K562 (cell line): Measurements from ENCODE around the gene SLIRP. TPM values are rescaled to one million over a fixed set of nuclear protein-coding genes. Genes with fewer than 3 reads are reported as not detected.

ENCODE experiments used
- ADNP ChIP-seq: fragments of 200-800 bp; sonication (Bioruptor generic); IDR thresholded peaks from 2 replicates; pipeline ENCODE4 v1.6.1; 2016; ENCODE audit warnings: missing genetic modification characterization, missing compliant biosample characterization
- ARHGAP35 ChIP-seq: fragments of 450-650 bp; IDR thresholded peaks from 2 replicates; pipeline ENCODE4 v1.6.1; 2018; ENCODE audit not compliant: partially characterized antibody
- ARID1B ChIP-seq: fragments of 450-650 bp; IDR thresholded peaks from 2 replicates; pipeline ENCODE4 v1.6.1; 2016; ENCODE audit warnings: antibody characterized with exemption, mild to moderate bottlenecking, inconsistent platforms
- ATF2 ChIP-seq: sonication (generic); formaldehyde crosslinking; IDR thresholded peaks from 2 replicates; pipeline ENCODE4 v1.8.1; 2022; ENCODE audit warnings: missing genetic modification reagents
- BCL6 ChIP-seq: fragments of 250-450 bp; sonication (Bioruptor Pico); IDR thresholded peaks from 2 replicates; pipeline ENCODE4 v1.4.0; 2020
- BMI1 ChIP-seq: fragments of 150-350 bp; IDR thresholded peaks from 2 replicates; pipeline ENCODE4 v1.6.1; 2014; ENCODE audit warnings: low read length
- CC2D1A ChIP-seq: fragments of 450-650 bp; IDR thresholded peaks from 2 replicates; pipeline ENCODE4 v1.6.1; 2017; ENCODE audit warnings: mild to moderate bottlenecking
- CREB5 ChIP-seq: fragments of 250-450 bp; sonication (Bioruptor Pico); IDR thresholded peaks from 2 replicates; pipeline ENCODE4 v1.5.0; 2020; ENCODE audit warnings: mild to moderate bottlenecking
- CREM ChIP-seq: IDR thresholded peaks from 2 replicates; pipeline ENCODE4 v1.6.1; 2014; ENCODE audit warnings: antibody characterized with exemption, low read depth
- GTF2F1 ChIP-seq: IDR thresholded peaks from 2 replicates; pipeline ENCODE4 v1.6.1; 2011; ENCODE audit warnings: low read depth, low read length, improper control_type of control experiment
- MBD1 ChIP-seq: fragments of 250-450 bp; sonication (Bioruptor Pico); IDR thresholded peaks from 2 replicates; pipeline ENCODE4 v1.8.0; 2022; ENCODE audit warnings: inconsistent platforms
- MCM5 ChIP-seq: fragments of 450-650 bp; IDR thresholded peaks from 2 replicates; pipeline ENCODE4 v1.6.1; 2016; ENCODE audit warnings: low read depth
- MYC ChIP-seq, 2 experiments: fragments of 250-450 bp in 1 of 2; sonication (Bioruptor Pico) in 1 of 2; IDR thresholded peaks; 2 replicates each; pipeline versions ENCODE4 v1.5.1 to v1.6.1; 2012 to 2021; ENCODE audit warnings: low read depth in 2 of 2, borderline replicate concordance in 1 of 2, improper control_type of control experiment in 1 of 2, low read length in 1 of 2, mild to moderate bottlenecking in 1 of 2, moderate library complexity in 1 of 2
- NFXL1 ChIP-seq: fragments of 450-650 bp; formaldehyde crosslinking; IDR thresholded peaks from 2 replicates; pipeline ENCODE4 v1.4.0; 2021; ENCODE audit warnings: mild to moderate bottlenecking
- PHB ChIP-seq: fragments of 250-450 bp; sonication (Bioruptor Pico); IDR thresholded peaks from 2 replicates; pipeline ENCODE4 v1.5.0; 2021
- PRMT5 ChIP-seq: sonication (generic); formaldehyde crosslinking; IDR thresholded peaks from 2 replicates; pipeline ENCODE4 v1.5.0; 2020; ENCODE audit warnings: missing genetic modification reagents
- RB1 ChIP-seq: fragments of 450-650 bp; IDR thresholded peaks from 2 replicates; pipeline ENCODE4 v1.6.1; 2017; ENCODE audit warnings: low read depth, mild to moderate bottlenecking
- SMAD3 ChIP-seq: fragments of 450-650 bp; formaldehyde crosslinking; conservative IDR thresholded peaks from 2 replicates; pipeline ENCODE4 v1.4.0; 2020; ENCODE audit warnings: mild to moderate bottlenecking
- STAT5A ChIP-seq: IDR thresholded peaks from 2 replicates; pipeline ENCODE4 v1.6.1; 2012; ENCODE audit warnings: low read length, inconsistent platforms, borderline replicate concordance
- STAT5B ChIP-seq: fragments of 250-450 bp; sonication (Bioruptor Pico); IDR thresholded peaks from 2 replicates; pipeline ENCODE4 v1.8.0; 2021; ENCODE audit warnings: mild to moderate bottlenecking, inconsistent platforms
- SUPT5H ChIP-seq: fragments of 450-650 bp; IDR thresholded peaks from 2 replicates; pipeline ENCODE4 v1.6.1; 2016
- XRCC5 ChIP-seq: fragments of 200-400 bp; formaldehyde crosslinking; IDR thresholded peaks from 2 replicates; pipeline ENCODE4 v1.6.1; 2017; ENCODE audit warnings: low read depth, mild to moderate bottlenecking, low read length
- ZBTB1 ChIP-seq: sonication (generic); formaldehyde crosslinking; IDR thresholded peaks from 2 replicates; pipeline ENCODE4 v1.8.1; 2023; ENCODE audit warnings: missing genetic modification reagents, low read depth, mild to moderate bottlenecking, borderline replicate concordance
- ZFP30 ChIP-seq: fragments of 250-450 bp; sonication (Bioruptor Pico); IDR thresholded peaks from 2 replicates; pipeline ENCODE4 v1.8.0; 2022; ENCODE audit warnings: moderate library complexity, mild to moderate bottlenecking, inconsistent platforms, borderline replicate concordance
- ZFX ChIP-seq: sonication (generic); formaldehyde crosslinking; IDR thresholded peaks from 2 replicates; pipeline ENCODE4 v1.8.0; 2022; ENCODE audit warnings: mild to moderate bottlenecking, missing genetic modification reagents, moderate library complexity
- ZNF165 ChIP-seq: fragments of 250-450 bp; sonication (Bioruptor Pico); IDR thresholded peaks from 2 replicates; pipeline ENCODE4 v1.4.0; 2020; ENCODE audit warnings: borderline replicate concordance
- ZNF354B ChIP-seq: fragments of 250-450 bp; sonication (Bioruptor Pico); IDR thresholded peaks from 2 replicates; pipeline ENCODE4 v1.4.0; 2020
- ZNF561 ChIP-seq: fragments of 450-650 bp; formaldehyde crosslinking; conservative IDR thresholded peaks from 2 replicates; pipeline ENCODE4 v1.4.0; 2020; ENCODE audit warnings: mild to moderate bottlenecking, moderate library complexity
- polyA plus RNA-seq, 8 experiments: library from polyadenylated mRNA; depleted of rRNA in 4 of 8; stranded (reverse) in 5 of 8; unstranded in 3 of 8; fragments of >200 nt; fragmentation: Nextera tagmentation in 2 of 8; fragmentation: Illumina TruSeq in 1 of 8; extraction: Ambion mirVana in 2 of 8; extraction: Trizol in 1 of 8; gene quantifications; 2 replicates each; pipeline versions ENCODE4 v1.2.1 to v1.2.3, GENCODE V29; 2011 to 2014; ENCODE audit warnings: inconsistent platforms in 1 of 8, missing spikeins in 1 of 8
- total RNA-seq, 7 experiments: library from RNA; depleted of rRNA in 6 of 7; stranded (reverse); fragments of >200 nt in 6 of 7; fragmentation: Illumina TruSeq in 2 of 7; extraction: Trizol in 2 of 7; gene quantifications; 2 replicates each; pipeline versions ENCODE4 v1.2.1 to v1.2.3, GENCODE V29; 2011 to 2021; ENCODE audit warnings: low replicate concordance in 1 of 7

Gene SLIRP
- total and polyA plus RNA-seq, 9 of the 15 experiments (the other 6 are each of a cell fraction or from before 2014, with no cell fraction given) = 251 to 1,905 (median 491) TPM

- TF ChIP-seq CREB5 = no peak
- no peak for TF ChIP-seq BMI1
- no peak for TF ChIP-seq NFXL1 (CRISPR knock-in tag)
- no peak for TF ChIP-seq MYC (IDR thresholded peaks at IDR 0.05; ENCODE audit: low read depth, low read length)
- TF ChIP-seq MYC (CRISPR knock-in tag; IDR thresholded peaks at IDR 0.05; ENCODE audit: borderline replicate concordance, low read depth) = no peak
- TF ChIP-seq PRMT5 (CRISPR knock-in tag) = no peak
- no peak for TF ChIP-seq ZFP30 (CRISPR knock-in tag)
- TF ChIP-seq ZNF165 (CRISPR knock-in tag) = no peak
- no peak for TF ChIP-seq MCM5
- TF ChIP-seq GTF2F1 = no peak
- TF ChIP-seq PHB (CRISPR knock-in tag) = no peak
- TF ChIP-seq ZNF354B (CRISPR knock-in tag) = no peak
- TF ChIP-seq ZFX (CRISPR knock-in tag) = no peak
- TF ChIP-seq XRCC5 = no peak
- TF ChIP-seq STAT5B (CRISPR knock-in tag) = no peak
- no peak for TF ChIP-seq BCL6
- TF ChIP-seq ATF2 = no peak
- 0 out of 2 replicates have a peak, but pooled peaks have one; percentile 19 for TF ChIP-seq CC2D1A
- no peak for TF ChIP-seq STAT5A
- no peak for TF ChIP-seq SUPT5H
- no peak for TF ChIP-seq ARHGAP35
- no peak for TF ChIP-seq CREM
- TF ChIP-seq ZNF561 (CRISPR knock-in tag) = no peak
- TF ChIP-seq ZBTB1 (CRISPR knock-in tag) = no peak
- no peak for TF ChIP-seq SMAD3 (CRISPR knock-in tag)
- TF ChIP-seq ADNP (tag) = no peak
- TF ChIP-seq MBD1 = no peak
- no peak for TF ChIP-seq RB1
- no peak for TF ChIP-seq ARID1B
Observed at GRCh38 chr14:77761205-77761931, 53.5 kb downstream of the SLIRP start (continued).
